NCI-H1417 (cell line): ENCODE data around the gene KCNIP3.
A peak's percentile ranks its signal among the peaks of the same experiment; 100 is the strongest.
"Not testable (repeated sequence)": the region's sequence is repeated elsewhere in the genome, so short reads cannot be mapped to it uniquely, and the experiment has no call there.

Experiments used
- DNase-seq, 3 experiments: peaks; one replicate each; lab custom pipeline; 2025; lab: John Stamatoyannopoulos, UW

The KCNIP3 gene

GRCh38 chr2:95415138-95415537 lies 118.0 kb downstream of the KCNIP3 start:
- not testable (repeated sequence) for DNase-seq

- DNase-seq, result not testable (repeated sequence)
Observed at GRCh38 chr2:95415561-95415960, 118.4 kb downstream of the KCNIP3 start.

- peak in 1 of 3 experiments; percentile 1 for DNase-seq
Observed at GRCh38 chr2:95427196-95427867, 130.2 kb downstream of the KCNIP3 start.

- DNase-seq, result not testable (repeated sequence)
Observed at GRCh38 chr2:95429748-95430467, 132.8 kb downstream of the KCNIP3 start.

- DNase-seq, result not testable (repeated sequence)
Observed at GRCh38 chr2:95433373-95433772, 136.2 kb downstream of the KCNIP3 start.

GRCh38 chr2:95433973-95434372 lies 136.8 kb downstream of the KCNIP3 start:
- not testable (repeated sequence) for DNase-seq

GRCh38 chr2:95434507-95435076 lies 137.4 kb downstream of the KCNIP3 start:
- not testable (repeated sequence) for DNase-seq

GRCh38 chr2:95435162-95435871 lies 138.2 kb downstream of the KCNIP3 start:
- not testable (repeated sequence) for DNase-seq
